NCI-H1048 (cell line): ENCODE data around the gene MB.

ENCODE experiments used
- DNase-seq: peaks from one replicate; lab custom pipeline; 2025; lab: John Stamatoyannopoulos, UW

MB gene

GRCh38 chr22:35593891-35594470 lies 23.1 kb downstream of the MB start:
- DNase-seq: no peak

- no peak for DNase-seq
Observed at GRCh38 chr22:35593071-35593890, 23.8 kb downstream of the MB start.

- DNase-seq: no peak
Observed at GRCh38 chr22:35592418-35592967, 24.6 kb downstream of the MB start.

- no peak for DNase-seq
Observed at GRCh38 chr22:35591714-35592417, 25.3 kb downstream of the MB start.

GRCh38 chr22:35590634-35591295 lies 26.4 kb downstream of the MB start:
- no peak for DNase-seq

- no peak for DNase-seq
Observed at GRCh38 chr22:35589756-35590093, 27.4 kb downstream of the MB start.

- no peak for DNase-seq
Observed at GRCh38 chr22:35589071-35589755, 27.9 kb downstream of the MB start.

- no peak for DNase-seq
Observed at GRCh38 chr22:35587896-35588295, 29.2 kb downstream of the MB start.

GRCh38 chr22:35587447-35587870 lies 29.7 kb downstream of the MB start:
- DNase-seq: no peak

- no peak for DNase-seq
Observed at GRCh38 chr22:35586771-35587170, 30.4 kb downstream of the MB start.

- DNase-seq: peak; percentile 7
Observed at GRCh38 chr22:35582861-35583670, 34.1 kb downstream of the MB start.

GRCh38 chr22:35582218-35582860 lies 34.8 kb downstream of the MB start:
- no peak for DNase-seq

GRCh38 chr22:35581023-35581413 lies 36.1 kb downstream of the MB start:
- DNase-seq: no peak

GRCh38 chr22:35580351-35581022 lies 36.6 kb downstream of the MB start:
- no peak for DNase-seq

GRCh38 chr22:35578836-35579575 lies 38.1 kb downstream of the MB start:
- no peak for DNase-seq

GRCh38 chr22:35577799-35578659 lies 39.1 kb downstream of the MB start:
- DNase-seq: no peak

GRCh38 chr22:35576671-35577070 lies 40.5 kb downstream of the MB start:
- DNase-seq: no peak

GRCh38 chr22:35575116-35575748 lies 41.9 kb downstream of the MB start:
- no peak for DNase-seq
